SU-DHL-6 (cell line): ENCODE results near the gene PRIMPOL.

Experiments
- H2AFZ ChIP-seq: fragments of 200-600 bp; sonication (generic); 2 replicates; pipeline ENCODE4 v1.6.1; 2014; ENCODE audit warnings: low read depth, mild to moderate bottlenecking, moderate library complexity, mixed read lengths, antibody characterized with exemption, low read length; ENCODE audit not compliant: severe bottlenecking
- H3F3A ChIP-seq: fragments of 200-600 bp; shearing (Covaris generic); 2 replicates; pipeline ENCODE4 v1.6.0; 2016; ENCODE audit warnings: antibody characterized with exemption, mild to moderate bottlenecking; ENCODE audit not compliant: insufficient read depth
- H3K27ac ChIP-seq: fragments of 200-600 bp; sonication (generic); 2 replicates; pipeline ENCODE4 v1.5.1; 2016; ENCODE audit warnings: low read depth, mild to moderate bottlenecking, low read length, moderate library complexity, mixed read lengths
- H3K27me3 ChIP-seq: fragments of 200-600 bp; sonication (generic), shearing (Covaris generic); 2 replicates; pipeline ENCODE4 v1.6.0; 2014; ENCODE audit warnings: mild to moderate bottlenecking, low read length
- H3K36me3 ChIP-seq: fragments of 200-600 bp; sonication (generic); 2 replicates; pipeline ENCODE4 v1.6.1; 2014; ENCODE audit warnings: mild to moderate bottlenecking, low read length, mixed read lengths
- H3K4me2 ChIP-seq: fragments of 300-600, 200-600 bp; shearing (Covaris generic), sonication (generic); 2 replicates; pipeline ENCODE4 v1.6.0; 2014; ENCODE audit warnings: low read length, low read depth, mild to moderate bottlenecking; ENCODE audit not compliant: poor library complexity, severe bottlenecking
- H3K4me3 ChIP-seq: fragments of 200-600 bp; sonication (generic); 2 replicates; pipeline ENCODE4 v1.5.1; 2014; ENCODE audit warnings: antibody characterized with exemption, low read length, mild to moderate bottlenecking, mixed read lengths; ENCODE audit not compliant: insufficient read depth, poor library complexity, severe bottlenecking
- H3K79me2 ChIP-seq: fragments of 200-600 bp; sonication (generic); 2 replicates; pipeline ENCODE4 v1.6.1; 2014; ENCODE audit warnings: mild to moderate bottlenecking, low read length, moderate library complexity; ENCODE audit not compliant: insufficient read depth
- H3K9ac ChIP-seq: fragments of 200-600 bp; sonication (generic); 2 replicates; pipeline ENCODE4 v1.7.0; 2014; ENCODE audit warnings: mild to moderate bottlenecking, low read length
- H3K9me2 ChIP-seq: fragments of 200-600 bp; sonication (generic); replicated peaks from 2 replicates; pipeline ENCODE4 v1.6.1; 2014; ENCODE audit warnings: low read length; ENCODE audit not compliant: insufficient read depth
- H3K9me3 ChIP-seq: fragments of 200-600 bp; sonication (generic); 2 replicates; pipeline ENCODE4 v1.6.1; 2014; ENCODE audit warnings: low read length, mixed read lengths; ENCODE audit not compliant: insufficient read depth
- H4K20me1 ChIP-seq: fragments of 200-600 bp; sonication (generic); 2 replicates; pipeline ENCODE4 v1.6.1; 2014; ENCODE audit warnings: low read depth, mild to moderate bottlenecking, antibody characterized with exemption, low read length, moderate library complexity, mixed read lengths
- EZH2phosphoT487 ChIP-seq: fragments of 200-600 bp; sonication (generic), shearing (Covaris generic); conservative IDR thresholded peaks from 2 replicates; pipeline ENCODE4 v1.6.1; 2018; ENCODE audit warnings: mild to moderate bottlenecking, antibody characterized with exemption, low read length, moderate library complexity, mixed read lengths
- TF ChIP-seq, protein P1 (sequence below): fragments of 200-600 bp; sonication (generic); IDR thresholded peaks from one replicate; pipeline ENCODE4 v1.5.1; 2017; ENCODE audit warnings: antibody characterized with exemption, mild to moderate bottlenecking, low read length, moderate library complexity; ENCODE audit not compliant: insufficient read depth, poor library complexity, severe bottlenecking

The PRIMPOL gene

GRCh38 chr4:184727430-184727829 is 77.9 kb downstream of the PRIMPOL start:
- Histone ChIP-seq H3K27ac (no peak overlapping the region), H3K79me2 (peaks cover 88% of the 10 kb centered on the region), H3K36me3 (peaks cover 55% of the 10 kb centered on the region), H3F3A (no peaks in the 10 kb centered on the region), H3K27me3 (no peaks in the 10 kb centered on the region), H3K9me2 (no peaks in the 10 kb centered on the region), H3K9ac (no peak overlapping the region), H3K9me3 (no peaks in the 10 kb centered on the region), H2AFZ (no peak overlapping the region), H4K20me1 (0 out of 2 replicates have a peak, but pooled peaks cover 11% of the 10 kb centered on the region), H3K4me2 (no peak overlapping the region), H3K4me3 (no peak overlapping the region)
- TF ChIP-seq, protein P1, sequence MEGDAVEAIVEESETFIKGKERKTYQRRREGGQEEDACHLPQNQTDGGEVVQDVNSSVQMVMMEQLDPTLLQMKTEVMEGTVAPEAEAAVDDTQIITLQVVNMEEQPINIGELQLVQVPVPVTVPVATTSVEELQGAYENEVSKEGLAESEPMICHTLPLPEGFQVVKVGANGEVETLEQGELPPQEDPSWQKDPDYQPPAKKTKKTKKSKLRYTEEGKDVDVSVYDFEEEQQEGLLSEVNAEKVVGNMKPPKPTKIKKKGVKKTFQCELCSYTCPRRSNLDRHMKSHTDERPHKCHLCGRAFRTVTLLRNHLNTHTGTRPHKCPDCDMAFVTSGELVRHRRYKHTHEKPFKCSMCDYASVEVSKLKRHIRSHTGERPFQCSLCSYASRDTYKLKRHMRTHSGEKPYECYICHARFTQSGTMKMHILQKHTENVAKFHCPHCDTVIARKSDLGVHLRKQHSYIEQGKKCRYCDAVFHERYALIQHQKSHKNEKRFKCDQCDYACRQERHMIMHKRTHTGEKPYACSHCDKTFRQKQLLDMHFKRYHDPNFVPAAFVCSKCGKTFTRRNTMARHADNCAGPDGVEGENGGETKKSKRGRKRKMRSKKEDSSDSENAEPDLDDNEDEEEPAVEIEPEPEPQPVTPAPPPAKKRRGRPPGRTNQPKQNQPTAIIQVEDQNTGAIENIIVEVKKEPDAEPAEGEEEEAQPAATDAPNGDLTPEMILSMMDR: no peak
- TF ChIP-seq EZH2phosphoT487: no peak

DNA sequence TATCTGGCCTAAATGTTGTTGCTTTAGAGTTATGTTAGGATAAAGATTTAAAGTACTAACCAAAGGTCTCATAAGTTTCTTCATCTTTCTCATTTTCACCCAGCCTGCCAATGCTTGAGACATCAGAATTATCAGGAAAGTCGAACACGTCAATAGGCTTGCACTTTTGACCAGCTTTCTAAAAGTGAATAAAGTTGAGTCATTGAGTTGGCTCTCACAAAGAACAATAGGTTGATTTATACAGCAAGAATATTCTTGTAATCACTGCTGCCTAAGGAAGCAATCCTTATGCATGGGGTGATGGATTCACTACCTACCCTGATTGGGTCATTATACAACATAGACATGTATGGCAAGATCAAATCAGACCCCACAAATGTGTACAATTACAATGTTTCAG is 79.3 kb downstream of the PRIMPOL start:
- H3K9me2 ChIP-seq: no peaks in the 10 kb centered on the region
- no peaks in the 10 kb centered on the region for H3K9me3 ChIP-seq
- no peaks in the 10 kb centered on the region for H3F3A ChIP-seq
- peaks cover 92% of the 10 kb centered on the region for H3K79me2 ChIP-seq
- no peak overlapping the region for H3K9ac ChIP-seq
- 0 out of 2 replicates have a peak, but pooled peaks cover 11% of the 10 kb centered on the region for H4K20me1 ChIP-seq
- TF ChIP-seq, protein P1: no peak
- TF ChIP-seq EZH2phosphoT487: no peak
- H3K27ac ChIP-seq: no peak overlapping the region
- no peaks in the 10 kb centered on the region for H3K27me3 ChIP-seq
- H3K36me3 ChIP-seq: peaks cover 47% of the 10 kb centered on the region
- no peak overlapping the region for H2AFZ ChIP-seq
- H3K4me2 ChIP-seq: no peak overlapping the region
- H3K4me3 ChIP-seq: no peak overlapping the region

- H3K27me3 ChIP-seq: no peaks in the 10 kb centered on the region
- H3K36me3 ChIP-seq: peaks cover 39% of the 10 kb centered on the region
- no peak overlapping the region for H3K4me3 ChIP-seq
- no peak overlapping the region for H3K9ac ChIP-seq
- no peak overlapping the region for H3K27ac ChIP-seq
- TF ChIP-seq EZH2phosphoT487: no peak
- TF ChIP-seq, protein P1: no peak
- no peak overlapping the region for H2AFZ ChIP-seq
- H3K79me2 ChIP-seq: peaks cover 84% of the 10 kb centered on the region
- H3K4me2 ChIP-seq: no peak overlapping the region
- H3K9me2 ChIP-seq: no peaks in the 10 kb centered on the region
- H3K9me3 ChIP-seq: no peaks in the 10 kb centered on the region
- H3F3A ChIP-seq: no peaks in the 10 kb centered on the region
- H4K20me1 ChIP-seq: 0 out of 2 replicates have a peak, but pooled peaks cover 11% of the 10 kb centered on the region
Observed at GRCh38 chr4:184729946-184730345, 80.4 kb downstream of the PRIMPOL start.
